Erythroblast (primary cell): ENCODE results near the gene TMPRSS4.

Source experiments
- DNase-seq, 2 experiments: peaks; one replicate each; lab custom pipeline; 2025; lab: John Stamatoyannopoulos, UW
- GATA1 ChIP-seq: IDR thresholded peaks from 2 replicates; pipeline ENCODE4 v1.6.1; 2011; ENCODE audit warnings: low read depth, mild to moderate bottlenecking, control low read depth, low read length, moderate library complexity
- POLR2A ChIP-seq: IDR thresholded peaks from 2 replicates; pipeline ENCODE4 v1.6.1; 2011; ENCODE audit warnings: mild to moderate bottlenecking, low read length

The TMPRSS4 gene

GRCh38 chr11:118050208-118050891 is 26.5 kb upstream of the TMPRSS4 start:
- DNase-seq, result no peak
- TF ChIP-seq GATA1, result no peak
- TF ChIP-seq POLR2A, result no peak

- TF ChIP-seq GATA1 (no peak), POLR2A (no peak)
- no peak for DNase-seq
These were observed 25.7 kb upstream of the TMPRSS4 start for GRCh38 chr11:118051136-118051610.

GRCh38 chr11:118051611-118052461 is 25.0 kb upstream of the TMPRSS4 start:
- no peak for DNase-seq

GRCh38 chr11:118052581-118053206 is 24.2 kb upstream of the TMPRSS4 start:
- TF ChIP-seq POLR2A, result no peak
- TF ChIP-seq GATA1, result no peak
- no peak for DNase-seq

More at GRCh38 chr11:118051611-118052461, 25.0 kb upstream of the TMPRSS4 start:
- TF ChIP-seq GATA1, result no peak
- TF ChIP-seq POLR2A, result no peak

GRCh38 chr11:118054712-118055640 is 21.9 kb upstream of the TMPRSS4 start:
- TF ChIP-seq GATA1, result no peak
- no peak for TF ChIP-seq POLR2A
- no peak for DNase-seq

GRCh38 chr11:118055966-118056365 is 20.9 kb upstream of the TMPRSS4 start:
- DNase-seq, result no peak
- no peak for TF ChIP-seq POLR2A

GRCh38 chr11:118056806-118057205 is 20.1 kb upstream of the TMPRSS4 start:
- no peak for DNase-seq
- TF ChIP-seq GATA1, result no peak
- no peak for TF ChIP-seq POLR2A

- no peak for TF ChIP-seq GATA1
- no peak for TF ChIP-seq POLR2A
- DNase-seq, result no peak
These were observed 19.4 kb upstream of the TMPRSS4 start for GRCh38 chr11:118057251-118058145.

- DNase-seq, result no peak
- TF ChIP-seq GATA1, result no peak
- TF ChIP-seq POLR2A, result no peak
These were observed 18.3 kb upstream of the TMPRSS4 start for GRCh38 chr11:118058311-118059245.

- DNase-seq, result no peak
- TF ChIP-seq POLR2A (no peak), GATA1 (no peak)
These were observed 17.5 kb upstream of the TMPRSS4 start for GRCh38 chr11:118059246-118059940.
